Panc1 (cell line): Measurements from ENCODE around the gene STAU1.

Source experiments
- POLR2AphosphoS5 ChIP-seq: IDR thresholded peaks from 2 replicates; pipeline ENCODE4 v1.6.1; 2012; ENCODE audit warnings: mild to moderate bottlenecking, low read depth, low read length, moderate library complexity
- SIN3A ChIP-seq: IDR thresholded peaks from 2 replicates; pipeline ENCODE4 v1.6.1; 2012; ENCODE audit warnings: low read depth, mild to moderate bottlenecking, low read length, moderate library complexity, borderline replicate concordance; ENCODE audit not compliant: insufficient read depth
- TCF7L2 ChIP-seq: IDR thresholded peaks from 2 replicates; pipeline ENCODE4 v1.6.1; 2011; ENCODE audit warnings: mild to moderate bottlenecking, low read depth, low read length, inconsistent platforms
- TF ChIP-seq, protein P1 (sequence below): fragments of 450-650 bp; IDR thresholded peaks from 2 replicates; pipeline ENCODE4 v1.5.1; 2017; ENCODE audit warnings: mild to moderate bottlenecking
- TF ChIP-seq, protein P2 (sequence below), 2 experiments: IDR thresholded peaks; 2 replicates each; pipeline ENCODE4 v1.6.1; 2011 to 2012; ENCODE audit warnings: low read depth in 2 of 2, control low read depth in 1 of 2, low read length in 1 of 2, mild to moderate bottlenecking in 1 of 2, moderate library complexity in 1 of 2; ENCODE audit not compliant: insufficient read depth in 1 of 2

DNA sequence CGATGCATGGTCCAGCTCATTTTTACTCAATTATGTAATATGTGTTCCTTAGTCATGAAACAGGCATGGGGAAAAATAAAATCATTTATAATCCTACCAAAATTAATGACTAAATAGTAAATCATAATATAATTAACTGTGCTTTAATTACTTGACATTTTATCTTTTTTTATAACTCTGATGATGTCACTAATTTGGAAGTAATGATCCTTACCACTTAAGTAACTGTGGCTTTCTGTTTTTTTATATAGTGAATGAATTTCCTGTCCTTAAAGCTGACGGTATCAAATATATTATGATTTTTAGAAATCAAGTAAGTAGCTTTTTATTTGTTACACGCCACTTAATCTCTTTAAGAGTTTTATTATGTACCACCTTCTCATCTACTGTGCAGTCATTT is 109.8 kb downstream of the STAU1 start:
- TF ChIP-seq, protein P1, sequence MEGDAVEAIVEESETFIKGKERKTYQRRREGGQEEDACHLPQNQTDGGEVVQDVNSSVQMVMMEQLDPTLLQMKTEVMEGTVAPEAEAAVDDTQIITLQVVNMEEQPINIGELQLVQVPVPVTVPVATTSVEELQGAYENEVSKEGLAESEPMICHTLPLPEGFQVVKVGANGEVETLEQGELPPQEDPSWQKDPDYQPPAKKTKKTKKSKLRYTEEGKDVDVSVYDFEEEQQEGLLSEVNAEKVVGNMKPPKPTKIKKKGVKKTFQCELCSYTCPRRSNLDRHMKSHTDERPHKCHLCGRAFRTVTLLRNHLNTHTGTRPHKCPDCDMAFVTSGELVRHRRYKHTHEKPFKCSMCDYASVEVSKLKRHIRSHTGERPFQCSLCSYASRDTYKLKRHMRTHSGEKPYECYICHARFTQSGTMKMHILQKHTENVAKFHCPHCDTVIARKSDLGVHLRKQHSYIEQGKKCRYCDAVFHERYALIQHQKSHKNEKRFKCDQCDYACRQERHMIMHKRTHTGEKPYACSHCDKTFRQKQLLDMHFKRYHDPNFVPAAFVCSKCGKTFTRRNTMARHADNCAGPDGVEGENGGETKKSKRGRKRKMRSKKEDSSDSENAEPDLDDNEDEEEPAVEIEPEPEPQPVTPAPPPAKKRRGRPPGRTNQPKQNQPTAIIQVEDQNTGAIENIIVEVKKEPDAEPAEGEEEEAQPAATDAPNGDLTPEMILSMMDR, result no peak
- TF ChIP-seq SIN3A (no peak), POLR2AphosphoS5 (no peak), TCF7L2 (no peak)
- TF ChIP-seq, protein P2, sequence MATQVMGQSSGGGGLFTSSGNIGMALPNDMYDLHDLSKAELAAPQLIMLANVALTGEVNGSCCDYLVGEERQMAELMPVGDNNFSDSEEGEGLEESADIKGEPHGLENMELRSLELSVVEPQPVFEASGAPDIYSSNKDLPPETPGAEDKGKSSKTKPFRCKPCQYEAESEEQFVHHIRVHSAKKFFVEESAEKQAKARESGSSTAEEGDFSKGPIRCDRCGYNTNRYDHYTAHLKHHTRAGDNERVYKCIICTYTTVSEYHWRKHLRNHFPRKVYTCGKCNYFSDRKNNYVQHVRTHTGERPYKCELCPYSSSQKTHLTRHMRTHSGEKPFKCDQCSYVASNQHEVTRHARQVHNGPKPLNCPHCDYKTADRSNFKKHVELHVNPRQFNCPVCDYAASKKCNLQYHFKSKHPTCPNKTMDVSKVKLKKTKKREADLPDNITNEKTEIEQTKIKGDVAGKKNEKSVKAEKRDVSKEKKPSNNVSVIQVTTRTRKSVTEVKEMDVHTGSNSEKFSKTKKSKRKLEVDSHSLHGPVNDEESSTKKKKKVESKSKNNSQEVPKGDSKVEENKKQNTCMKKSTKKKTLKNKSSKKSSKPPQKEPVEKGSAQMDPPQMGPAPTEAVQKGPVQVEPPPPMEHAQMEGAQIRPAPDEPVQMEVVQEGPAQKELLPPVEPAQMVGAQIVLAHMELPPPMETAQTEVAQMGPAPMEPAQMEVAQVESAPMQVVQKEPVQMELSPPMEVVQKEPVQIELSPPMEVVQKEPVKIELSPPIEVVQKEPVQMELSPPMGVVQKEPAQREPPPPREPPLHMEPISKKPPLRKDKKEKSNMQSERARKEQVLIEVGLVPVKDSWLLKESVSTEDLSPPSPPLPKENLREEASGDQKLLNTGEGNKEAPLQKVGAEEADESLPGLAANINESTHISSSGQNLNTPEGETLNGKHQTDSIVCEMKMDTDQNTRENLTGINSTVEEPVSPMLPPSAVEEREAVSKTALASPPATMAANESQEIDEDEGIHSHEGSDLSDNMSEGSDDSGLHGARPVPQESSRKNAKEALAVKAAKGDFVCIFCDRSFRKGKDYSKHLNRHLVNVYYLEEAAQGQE (IDR thresholded peaks at IDR 0.05; ENCODE audit: insufficient read depth in 1 of 2, low read depth in 2 of 2, low read length in 1 of 2), result no peak
